Karpas-422 (cell line): ENCODE measurements around the gene MSL1. TPM values are rescaled to one million over a fixed set of nuclear protein-coding genes. Genes with fewer than 3 reads are reported as not detected.

Source experiments
- DNase-seq: peaks from one replicate; pipeline ENCODE4 v3.0.0-alpha.2; 2015
- H2AFZ ChIP-seq: fragments of 200-600 bp; sonication (generic); 2 replicates; pipeline ENCODE4 v1.6.1; 2014; ENCODE audit warnings: antibody characterized with exemption, low read length, mixed read lengths
- H3K27ac ChIP-seq: fragments of 200-600 bp; sonication (generic); 2 replicates; pipeline ENCODE4 v1.5.1; 2014; ENCODE audit warnings: mild to moderate bottlenecking, low read length, moderate library complexity
- H3K27me3 ChIP-seq: fragments of 200-600 bp; sonication (generic); 2 replicates; pipeline ENCODE4 v1.6.1; 2014; ENCODE audit warnings: low read length, mixed read lengths
- H3K36me3 ChIP-seq: fragments of 200-600 bp; sonication (generic); 2 replicates; pipeline ENCODE4 v1.6.1; 2014; ENCODE audit warnings: low read length, mixed read lengths; ENCODE audit not compliant: insufficient read depth
- H3K4me1 ChIP-seq: fragments of 200-600 bp; sonication (generic); 2 replicates; pipeline ENCODE4 v1.6.1; 2014; ENCODE audit warnings: mild to moderate bottlenecking, low read length, mixed read lengths
- H3K4me2 ChIP-seq: fragments of 200-600 bp; sonication (generic); 2 replicates; pipeline ENCODE4 v1.6.1; 2014; ENCODE audit warnings: low read length, low read depth, mild to moderate bottlenecking; ENCODE audit not compliant: poor library complexity, severe bottlenecking
- H3K4me3 ChIP-seq: fragments of 200-600 bp; sonication (generic); 2 replicates; pipeline ENCODE4 v1.5.1; 2014; ENCODE audit warnings: mild to moderate bottlenecking, antibody characterized with exemption, low read length, mixed read lengths
- H3K79me2 ChIP-seq: fragments of 200-600 bp; sonication (generic); 2 replicates; pipeline ENCODE4 v1.6.1; 2014; ENCODE audit warnings: mild to moderate bottlenecking, low read length, mixed read lengths
- H3K9ac ChIP-seq: fragments of 200-600 bp; sonication (generic); 2 replicates; pipeline ENCODE4 v1.6.0; 2014; ENCODE audit warnings: low read length
- H3K9me2 ChIP-seq: fragments of 200-600 bp; sonication (generic), shearing (Covaris generic); replicated peaks from 2 replicates; pipeline ENCODE4 v1.6.0; 2014; ENCODE audit warnings: mild to moderate bottlenecking, low read length, moderate library complexity; ENCODE audit not compliant: insufficient read depth
- H3K9me3 ChIP-seq: fragments of 300-700, 200-600 bp; sonication (generic); 2 replicates; pipeline ENCODE4 v1.6.1; 2014; ENCODE audit warnings: low read length, mixed read lengths
- H4K20me1 ChIP-seq: fragments of 200-600 bp; sonication (generic); 2 replicates; pipeline ENCODE4 v1.6.1; 2014; ENCODE audit warnings: mild to moderate bottlenecking, antibody characterized with exemption, low read length, low read depth; ENCODE audit not compliant: insufficient read depth
- total RNA-seq: library from RNA; depleted of rRNA; stranded (reverse); fragments of >200 nt; shearing (Covaris generic); gene quantifications from 2 replicates; pipeline ENCODE4 v1.2.3, GENCODE V29; 2014; ENCODE audit warnings: low replicate concordance

The MSL1 gene
- total RNA-seq, 1 experiment from 2014 or later: 48.6 TPM

DNA sequence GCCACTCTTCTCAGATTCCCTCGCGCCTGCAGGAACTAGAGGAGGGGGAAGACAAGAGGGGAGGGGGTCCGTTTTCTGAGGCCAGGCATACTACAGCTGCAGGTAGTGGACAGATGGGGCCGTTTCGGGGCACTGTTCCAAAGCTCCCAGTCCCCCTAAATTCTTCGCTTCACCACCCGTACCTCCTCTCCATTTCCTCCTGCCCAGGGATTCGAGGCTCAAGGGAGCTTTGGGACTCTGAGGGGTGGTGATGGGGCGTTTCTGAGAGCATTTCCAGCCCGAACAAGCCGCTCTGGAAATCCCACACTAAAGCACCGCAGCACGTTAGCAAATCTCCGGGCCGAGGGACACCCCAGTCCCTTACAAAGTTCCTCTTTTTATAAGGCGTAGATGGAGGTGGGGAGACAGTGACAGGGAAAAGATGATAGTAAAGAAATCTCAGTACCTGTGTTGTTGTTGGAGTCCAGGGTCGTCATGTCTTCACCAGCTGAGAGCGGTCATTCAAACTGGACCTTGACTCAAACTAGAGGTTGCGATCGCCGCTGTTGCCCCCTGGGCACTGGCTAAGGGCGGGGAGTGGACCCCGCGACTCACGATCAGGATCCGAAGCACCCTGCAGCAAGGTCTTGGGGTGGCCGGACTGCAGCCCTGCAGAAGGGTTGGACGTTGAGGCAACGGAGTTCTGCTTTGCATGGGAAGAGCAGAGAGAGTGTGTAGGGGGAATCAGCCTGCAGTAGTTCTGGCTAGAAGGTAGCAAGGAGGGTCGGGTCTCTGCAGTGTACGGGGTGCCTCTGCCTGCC, 22.0 kb upstream of the MSL1 start:
- H3K4me2 ChIP-seq: peak overlapping the region; percentile 71
- H3K27me3 ChIP-seq: 0 out of 2 replicates have a peak, but pooled peaks cover 6% of the 10 kb centered on the region
- no peaks in the 10 kb centered on the region for H4K20me1 ChIP-seq
- H3K27ac ChIP-seq: no peak overlapping the region
- peaks cover 35% of the 10 kb centered on the region for H3K4me1 ChIP-seq
- peak overlapping the region; percentile 44 for H2AFZ ChIP-seq
- H3K9ac ChIP-seq: peak overlapping the region; percentile 64
- DNase-seq: no peak
- no peaks in the 10 kb centered on the region for H3K9me2 ChIP-seq
- H3K9me3 ChIP-seq: 0 out of 2 replicates have a peak, but pooled peaks cover 3% of the 10 kb centered on the region
- H3K79me2 ChIP-seq: no peaks in the 10 kb centered on the region
- no peaks in the 10 kb centered on the region for H3K36me3 ChIP-seq
- peak overlapping the region; percentile 50 for H3K4me3 ChIP-seq

DNA sequence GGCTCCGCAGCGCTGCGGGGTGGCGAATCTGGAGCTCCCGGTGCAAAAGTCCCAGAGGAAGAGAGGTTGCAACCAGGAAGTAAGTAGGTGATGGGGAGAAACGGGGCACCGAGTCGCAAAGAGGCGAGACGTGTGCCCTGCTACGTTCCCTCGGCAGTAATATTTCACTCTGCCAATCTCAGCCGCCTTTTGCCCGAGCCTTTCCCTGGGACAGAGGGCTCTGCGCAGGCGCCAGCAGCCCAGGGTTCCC, 21.4 kb upstream of the MSL1 start, which contains the start of gene NR1D1:
NR1D1 (minus strand) TSS at position 171 of the 250 bp plus-strand sequence. CDS start 495 bp downstream, outside the sequence.
- H3K9ac ChIP-seq: peak within 1 kb of the TSS; percentile 64
- H3K4me1 ChIP-seq: peaks cover 35% of the 10 kb centered on the region
- H3K4me3 ChIP-seq: peak within 1 kb of the TSS; percentile 50
- H3K27ac ChIP-seq: no peak within 1 kb of the TSS
- no peaks in the 10 kb centered on the region for H4K20me1 ChIP-seq
- 0 out of 2 replicates have a peak, but pooled peaks cover 3% of the 10 kb centered on the region for H3K9me3 ChIP-seq
- H3K4me2 ChIP-seq: peak within 1 kb of the TSS; percentile 71
- H3K79me2 ChIP-seq: no peaks in the 10 kb centered on the region
- DNase-seq: no peak
- H2AFZ ChIP-seq: peak within 1 kb of the TSS; percentile 44
- no peaks in the 10 kb centered on the region for H3K36me3 ChIP-seq
- 0 out of 2 replicates have a peak, but pooled peaks cover 6% of the 10 kb centered on the region for H3K27me3 ChIP-seq
- H3K9me2 ChIP-seq: no peaks in the 10 kb centered on the region

DNA sequence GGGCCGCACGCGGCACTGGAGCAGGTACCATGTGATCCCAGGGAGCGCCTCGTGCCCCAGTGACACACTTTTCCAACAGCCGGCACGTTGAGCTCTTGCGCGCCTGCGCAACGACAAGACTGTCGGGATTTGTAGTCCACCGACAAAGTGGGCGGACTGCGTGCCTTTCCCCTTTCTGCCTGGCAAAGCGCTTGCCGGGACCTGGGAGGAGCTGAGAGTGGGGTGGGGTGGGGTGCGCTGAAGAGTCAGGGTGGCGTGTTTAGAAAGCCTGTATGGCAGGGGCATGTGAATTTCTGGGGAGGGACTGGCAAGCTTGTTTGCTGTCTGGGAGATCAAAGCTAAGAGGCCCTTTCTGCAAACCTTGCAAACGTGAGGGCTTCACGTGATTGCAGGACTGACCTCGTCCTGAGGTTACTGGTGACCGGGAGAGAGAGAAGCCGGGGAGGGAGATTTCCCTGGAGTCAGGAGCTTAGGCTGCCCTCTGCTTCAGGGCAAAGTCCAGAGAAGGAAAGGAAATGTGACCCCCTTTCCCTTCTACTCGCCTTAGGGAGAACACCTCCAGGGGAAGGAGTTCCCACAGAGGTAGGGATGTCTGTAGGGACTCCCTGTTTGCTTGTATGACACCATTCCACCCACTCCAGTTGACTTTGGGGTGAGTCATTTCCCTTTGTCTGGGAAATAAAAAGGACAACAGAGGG, 21.0 kb upstream of the MSL1 start:
- H3K9me2 ChIP-seq: no peaks in the 10 kb centered on the region
- peak overlapping the region; percentile 44 for H2AFZ ChIP-seq
- peak overlapping the region; percentile 50 for H3K4me3 ChIP-seq
- H3K9me3 ChIP-seq: 0 out of 2 replicates have a peak, but pooled peaks cover 3% of the 10 kb centered on the region
- no peaks in the 10 kb centered on the region for H3K79me2 ChIP-seq
- no peaks in the 10 kb centered on the region for H3K36me3 ChIP-seq
- no peaks in the 10 kb centered on the region for H4K20me1 ChIP-seq
- H3K4me1 ChIP-seq: peaks cover 35% of the 10 kb centered on the region
- H3K4me2 ChIP-seq: peak overlapping the region; percentile 71
- H3K9ac ChIP-seq: peak overlapping the region; percentile 64
- H3K27ac ChIP-seq: no peak overlapping the region
- peak; percentile 95 for DNase-seq
- H3K27me3 ChIP-seq: 0 out of 2 replicates have a peak, but pooled peaks cover 6% of the 10 kb centered on the region

DNA sequence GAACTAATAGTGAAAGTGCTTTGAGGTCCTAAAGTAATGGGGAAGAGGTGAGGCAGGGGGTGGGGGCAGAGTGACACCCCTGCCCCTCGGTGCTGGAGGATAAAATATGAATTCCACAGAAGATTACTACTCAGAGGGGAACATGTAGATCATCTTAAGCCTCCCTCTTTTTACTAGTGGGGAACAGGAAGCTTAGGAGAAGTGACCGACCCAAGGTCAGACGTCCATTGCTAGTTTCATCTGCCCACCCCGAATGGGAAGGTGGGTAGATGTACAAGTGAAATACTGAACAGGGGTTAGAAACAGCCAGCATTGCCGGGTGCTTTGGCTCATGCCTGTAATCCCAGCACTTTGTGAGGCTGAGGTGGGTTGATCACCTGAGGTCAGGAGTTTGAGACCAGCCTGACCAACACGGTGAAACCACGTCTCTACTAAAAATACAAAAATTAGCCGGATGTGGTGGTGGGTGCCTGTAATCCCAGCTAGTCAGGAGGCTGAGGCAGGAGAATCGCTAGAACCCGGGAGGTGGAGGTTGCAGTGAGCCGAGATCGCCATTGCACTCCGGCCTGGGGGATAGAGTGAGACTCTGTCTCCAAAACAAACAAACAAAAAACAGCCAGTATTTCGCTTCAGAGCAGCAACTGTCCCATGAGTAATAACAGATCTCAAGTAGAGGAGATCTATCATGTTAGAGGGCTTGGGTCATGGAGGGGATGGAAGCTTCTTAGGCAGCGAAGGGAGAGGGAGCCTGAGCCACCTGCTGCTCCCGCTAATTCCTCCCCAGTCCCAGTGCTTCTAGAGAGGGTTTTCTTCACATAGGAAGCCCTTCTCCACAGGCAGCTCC, 20.2 kb upstream of the MSL1 start:
- Histone ChIP-seq H3K4me3 (no peak overlapping the region), H3K9me2 (no peaks in the 10 kb centered on the region), H3K9ac (peak overlapping the region; percentile 64), H3K4me1 (peaks cover 35% of the 10 kb centered on the region), H3K4me2 (peak overlapping the region; percentile 71), H3K9me3 (0 out of 2 replicates have a peak, but pooled peaks cover 3% of the 10 kb centered on the region), H2AFZ (no peak overlapping the region), H4K20me1 (no peaks in the 10 kb centered on the region), H3K79me2 (no peaks in the 10 kb centered on the region), H3K27me3 (0 out of 2 replicates have a peak, but pooled peaks cover 6% of the 10 kb centered on the region), H3K36me3 (no peaks in the 10 kb centered on the region), H3K27ac (no peak overlapping the region)
- DNase-seq: no peak

DNA sequence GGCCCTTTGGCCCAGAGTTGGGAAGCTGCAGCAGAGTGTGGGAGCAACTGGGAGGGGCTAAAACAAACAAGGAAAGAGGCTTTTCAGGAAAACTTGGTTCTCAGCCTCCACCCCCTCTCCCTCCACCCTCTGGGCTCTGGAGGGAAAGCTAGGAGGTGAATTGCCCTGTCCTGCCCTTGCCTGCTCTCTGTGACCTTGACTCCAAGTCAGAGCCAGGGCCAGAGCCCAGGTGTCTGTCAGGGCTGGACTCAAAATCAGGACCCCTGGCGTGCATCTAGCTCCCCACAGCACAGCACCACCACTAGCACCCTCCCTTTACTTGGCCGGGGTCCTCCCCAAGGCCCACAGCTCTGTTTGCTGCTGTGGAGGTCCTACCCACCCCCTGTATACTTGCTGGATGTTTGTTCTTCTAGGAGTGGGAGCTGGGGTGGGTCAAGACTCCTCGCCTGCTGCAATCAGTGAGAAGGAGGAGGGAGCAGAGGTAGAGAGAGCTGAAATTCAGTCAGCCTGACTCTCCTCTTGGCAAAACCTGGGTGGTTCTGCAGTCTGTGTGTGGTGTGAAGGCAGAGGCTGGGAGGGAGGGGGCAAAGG, 18.6 kb upstream of the MSL1 start:
- Histone ChIP-seq H3K27me3 (0 out of 2 replicates have a peak, but pooled peaks cover 6% of the 10 kb centered on the region), H3K4me1 (peaks cover 44% of the 10 kb centered on the region), H3K36me3 (no peaks in the 10 kb centered on the region), H3K4me2 (peak overlapping the region; percentile 17), H3K27ac (no peak overlapping the region), H3K4me3 (no peak overlapping the region), H4K20me1 (no peaks in the 10 kb centered on the region), H3K9me2 (no peaks in the 10 kb centered on the region), H2AFZ (no peak overlapping the region), H3K79me2 (no peaks in the 10 kb centered on the region), H3K9me3 (0 out of 2 replicates have a peak, but pooled peaks cover 3% of the 10 kb centered on the region), H3K9ac (peak overlapping the region; percentile 2; the same call in 1 of the 2 replicates)
- no peak for DNase-seq

DNA sequence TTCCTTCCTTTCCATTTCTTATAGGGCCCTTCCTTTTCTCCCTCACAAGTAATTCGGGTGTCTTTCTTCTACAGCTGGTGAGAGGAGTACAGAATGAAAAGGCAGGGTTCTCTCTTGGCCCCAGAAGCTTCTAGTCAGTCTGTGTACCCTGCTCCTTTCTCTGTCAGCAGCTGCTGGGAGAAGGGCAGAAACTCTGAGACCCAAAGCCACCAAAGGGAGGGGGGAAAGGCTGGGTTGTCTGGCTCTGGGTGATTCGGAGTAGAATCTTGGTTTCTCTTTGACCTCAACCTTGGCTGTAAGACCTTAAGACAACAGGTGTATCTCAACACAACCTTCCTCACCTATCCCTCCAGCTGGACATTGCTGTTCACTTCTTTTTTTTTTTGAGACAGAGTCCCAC, 18.1 kb upstream of the MSL1 start:
- H3K27ac ChIP-seq: no peak overlapping the region
- no peak overlapping the region for H2AFZ ChIP-seq
- 0 out of 2 replicates have a peak, but pooled peaks cover 6% of the 10 kb centered on the region for H3K27me3 ChIP-seq
- H3K79me2 ChIP-seq: no peaks in the 10 kb centered on the region
- no peak overlapping the region for H3K4me3 ChIP-seq
- H3K9me3 ChIP-seq: 0 out of 2 replicates have a peak, but pooled peaks cover 3% of the 10 kb centered on the region
- no peak for DNase-seq
- peaks cover 44% of the 10 kb centered on the region for H3K4me1 ChIP-seq
- H4K20me1 ChIP-seq: no peaks in the 10 kb centered on the region
- H3K36me3 ChIP-seq: no peaks in the 10 kb centered on the region
- H3K4me2 ChIP-seq: peak overlapping the region; percentile 17
- peak overlapping the region; percentile 2; the same call in 1 of the 2 replicates for H3K9ac ChIP-seq
- no peaks in the 10 kb centered on the region for H3K9me2 ChIP-seq

DNA sequence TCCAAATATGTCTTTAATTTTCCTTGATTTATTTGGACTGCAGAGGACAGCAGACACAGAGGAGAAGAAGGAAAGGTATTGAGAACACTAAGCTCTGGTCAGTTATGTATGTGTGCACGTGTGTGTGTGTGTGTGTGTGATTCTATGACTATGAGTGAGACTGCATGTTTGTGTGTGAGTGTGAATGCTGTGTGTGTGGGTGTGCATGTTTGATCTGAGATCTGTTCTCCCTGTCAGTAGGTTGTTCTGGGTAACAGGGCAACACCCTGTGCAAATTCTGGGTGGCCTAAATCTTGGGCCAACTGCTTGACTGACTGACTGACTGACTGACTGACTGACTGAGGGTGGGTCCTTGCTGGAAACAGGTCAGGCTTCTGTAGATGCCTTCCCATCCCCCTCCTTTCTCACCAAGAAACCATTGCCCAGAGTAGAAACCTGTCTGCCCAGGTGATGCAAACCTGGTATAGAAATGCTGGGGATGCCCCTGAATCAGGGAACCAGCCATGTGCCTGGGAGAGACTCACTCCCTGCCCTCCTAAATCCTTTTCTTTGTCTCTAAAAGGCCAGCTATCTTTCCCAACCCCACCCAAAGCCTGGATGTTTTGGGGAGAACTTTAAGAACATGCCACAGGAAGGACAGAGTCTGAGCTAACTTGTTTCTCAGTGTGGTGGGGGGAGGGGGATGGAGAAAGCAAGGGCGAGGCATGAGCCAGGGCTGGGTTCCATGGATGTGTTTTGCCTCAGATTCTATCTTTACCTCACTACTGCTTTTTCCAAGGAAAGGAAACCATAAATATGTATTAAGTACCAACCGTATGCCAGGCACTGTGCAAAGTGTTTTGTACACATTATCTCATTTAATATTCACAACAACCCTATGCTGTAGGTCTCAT, 16.9 kb upstream of the MSL1 start:
- Histone ChIP-seq H3K9ac (no peak overlapping the region), H4K20me1 (no peaks in the 10 kb centered on the region), H3K9me3 (no peaks in the 10 kb centered on the region), H2AFZ (no peak overlapping the region), H3K4me2 (no peak overlapping the region), H3K4me1 (peaks cover 35% of the 10 kb centered on the region), H3K79me2 (no peaks in the 10 kb centered on the region), H3K4me3 (no peak overlapping the region), H3K36me3 (no peaks in the 10 kb centered on the region), H3K27me3 (0 out of 2 replicates have a peak, but pooled peaks cover 4% of the 10 kb centered on the region), H3K27ac (no peak overlapping the region), H3K9me2 (no peaks in the 10 kb centered on the region)
- no peak for DNase-seq
